ENCODE data around the gene PRSS12. TPM values are rescaled to one million over a fixed set of nuclear protein-coding genes. Genes with fewer than 3 reads are reported as not detected.

Gene PRSS12
- total RNA-seq, 1 experiment from 2014 or later = 48.7 TPM

- H3K36me3 Mint-ChIP-seq (ENCODE audit: insufficient read depth, unreplicated experiment) = peaks cover 5% of the 10 kb centered on the region
- H3K27ac Mint-ChIP-seq (ENCODE audit: unreplicated experiment) = no peak overlapping the region
- CTCF ChIA-PET = no interaction called here
- no TSS peak for BruUV-seq (replicated peaks)
- H3K9me3 Mint-ChIP-seq (ENCODE audit: low read depth, unreplicated experiment) = no peaks in the 10 kb centered on the region
- H3K27me3 Mint-ChIP-seq (ENCODE audit: unreplicated experiment) = no peaks in the 10 kb centered on the region
- no peak for DNase-seq
- no peak for TF ChIP-seq CTCF (IDR thresholded peaks at IDR 0.05; ENCODE audit: unreplicated experiment)
- intact Hi-C loops (cut with micrococcal nuclease; ENCODE audit: unreplicated experiment) = no loop called here
- no peak overlapping the region for H3K4me3 Mint-ChIP-seq (ENCODE audit: low read depth, unreplicated experiment)
- H3K4me1 Mint-ChIP-seq (ENCODE audit: low read depth, unreplicated experiment) = no peaks in the 10 kb centered on the region
Observed at GRCh38 chr4:118296729-118297128, 56.1 kb downstream of the PRSS12 start.

DNA sequence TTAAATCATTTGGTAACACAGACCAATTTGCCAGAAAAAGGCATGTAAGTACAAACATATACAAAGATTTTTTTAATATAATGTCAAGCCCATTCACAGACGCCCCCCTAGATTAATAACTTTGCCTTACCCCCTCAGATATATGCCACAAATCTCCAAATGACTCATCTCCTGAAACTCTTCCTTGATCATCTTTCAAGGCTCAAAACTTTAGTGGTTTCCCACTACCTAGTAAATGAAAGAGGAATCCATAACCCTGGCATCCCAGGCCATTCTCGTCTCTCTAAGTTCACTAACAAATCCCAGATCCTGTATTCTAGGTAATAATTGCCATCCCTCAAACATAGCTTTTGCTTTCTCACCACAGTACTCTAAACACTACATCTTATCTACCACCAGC lies 61.9 kb downstream of the PRSS12 start:
- Mint-ChIP-seq H3K27ac (ENCODE audit: unreplicated experiment) (no peak overlapping the region), H3K36me3 (ENCODE audit: insufficient read depth, unreplicated experiment) (peaks cover 12% of the 10 kb centered on the region), H3K4me1 (ENCODE audit: low read depth, unreplicated experiment) (no peaks in the 10 kb centered on the region), H3K4me3 (ENCODE audit: low read depth, unreplicated experiment) (no peak overlapping the region), H3K27me3 (ENCODE audit: unreplicated experiment) (no peaks in the 10 kb centered on the region), H3K9me3 (ENCODE audit: low read depth, unreplicated experiment) (no peaks in the 10 kb centered on the region)
- BruUV-seq (replicated peaks) = no TSS peak
- CTCF ChIA-PET = no interaction called here
- no peak for TF ChIP-seq CTCF (IDR thresholded peaks at IDR 0.05; ENCODE audit: unreplicated experiment)
- no peak for DNase-seq
- intact Hi-C loops (cut with micrococcal nuclease; ENCODE audit: unreplicated experiment) = no loop called here

DNA sequence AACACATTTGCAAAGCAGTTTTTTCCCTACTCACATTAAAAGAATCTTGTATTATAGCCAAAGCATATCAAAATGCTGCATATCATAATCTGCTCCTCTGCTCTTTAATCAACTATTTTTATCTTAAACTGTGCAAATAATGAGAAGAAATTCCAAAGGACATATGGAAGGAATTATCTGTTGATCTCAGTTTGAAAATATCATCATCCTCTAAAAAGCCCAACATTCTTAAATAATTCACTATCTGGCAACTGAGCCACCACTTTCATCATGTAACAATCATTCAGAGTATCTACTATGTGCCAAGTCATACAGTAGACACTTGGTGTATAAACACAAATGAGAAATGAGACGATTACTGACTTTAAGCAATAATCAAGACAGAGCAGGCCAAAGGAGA lies 63.0 kb downstream of the PRSS12 start:
- H3K4me1 Mint-ChIP-seq (ENCODE audit: low read depth, unreplicated experiment) = peaks cover 2% of the 10 kb centered on the region

DNA sequence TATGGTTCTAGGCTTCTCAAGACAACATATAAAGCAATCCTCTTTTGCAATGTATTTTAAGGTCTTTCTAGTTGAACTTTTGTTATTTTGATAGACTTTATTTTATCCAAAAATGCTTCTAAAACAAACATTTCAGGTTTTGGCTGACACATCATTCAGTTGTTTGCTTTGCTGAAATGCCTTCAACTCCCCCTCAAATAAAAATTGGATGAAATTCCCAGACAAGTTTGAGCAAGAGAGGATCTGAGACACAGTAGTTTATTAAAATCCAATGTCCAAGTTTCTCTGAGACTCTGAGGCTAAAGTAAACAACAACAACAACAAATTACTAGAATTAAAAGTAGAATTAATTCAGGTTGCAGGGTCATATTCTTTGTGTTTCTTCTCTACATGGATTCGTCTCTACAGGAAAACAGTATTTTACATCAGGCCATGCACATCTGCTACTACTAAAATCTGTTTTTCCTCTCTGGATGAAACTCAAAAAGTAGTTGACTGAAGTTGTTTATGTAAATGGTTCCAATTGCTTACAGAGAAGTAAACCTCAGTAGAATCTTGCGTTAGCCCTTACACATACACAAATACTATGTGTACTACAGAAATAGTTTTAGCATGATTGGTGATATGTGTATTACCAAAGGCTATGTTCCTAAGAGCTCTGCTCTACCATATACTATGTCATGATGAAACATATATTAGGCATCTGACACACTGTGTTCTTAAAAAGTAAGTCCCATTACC lies 64.9 kb downstream of the PRSS12 start:
- no peaks in the 10 kb centered on the region for H3K9me3 Mint-ChIP-seq (ENCODE audit: low read depth, unreplicated experiment)
- no peak for TF ChIP-seq CTCF (IDR thresholded peaks at IDR 0.05; ENCODE audit: unreplicated experiment)
- no peak for DNase-seq
- H3K4me1 Mint-ChIP-seq (ENCODE audit: low read depth, unreplicated experiment) = peaks cover 21% of the 10 kb centered on the region
- H3K27ac Mint-ChIP-seq (ENCODE audit: unreplicated experiment) = no peak overlapping the region
- peaks cover 15% of the 10 kb centered on the region for H3K36me3 Mint-ChIP-seq (ENCODE audit: insufficient read depth, unreplicated experiment)
- CTCF ChIA-PET = no interaction called here
- no peak overlapping the region for H3K4me3 Mint-ChIP-seq (ENCODE audit: low read depth, unreplicated experiment)
- BruUV-seq (replicated peaks) = no TSS peak
- H3K27me3 Mint-ChIP-seq (ENCODE audit: unreplicated experiment) = no peaks in the 10 kb centered on the region
- intact Hi-C loops (cut with micrococcal nuclease; ENCODE audit: unreplicated experiment) = no loop called here

More for the DNA sequence above, 63.0 kb downstream of the PRSS12 start:
- Mint-ChIP-seq H3K4me3 (ENCODE audit: low read depth, unreplicated experiment) (no peak overlapping the region), H3K27me3 (ENCODE audit: unreplicated experiment) (no peaks in the 10 kb centered on the region), H3K9me3 (ENCODE audit: low read depth, unreplicated experiment) (no peaks in the 10 kb centered on the region), H3K36me3 (ENCODE audit: insufficient read depth, unreplicated experiment) (peaks cover 13% of the 10 kb centered on the region), H3K27ac (ENCODE audit: unreplicated experiment) (no peak overlapping the region)
- intact Hi-C loops (cut with micrococcal nuclease; ENCODE audit: unreplicated experiment) = no loop called here
- no peak for DNase-seq
- no TSS peak for BruUV-seq (replicated peaks)
- no peak for TF ChIP-seq CTCF (IDR thresholded peaks at IDR 0.05; ENCODE audit: unreplicated experiment)
- CTCF ChIA-PET = no interaction called here
